Hepatocyte (in vitro differentiated cells): Measurements from ENCODE around the gene PADI2. TPM values are rescaled to one million over a fixed set of nuclear protein-coding genes. Genes with fewer than 3 reads are reported as not detected.

Source experiments
- DNase-seq: peaks from one replicate; pipeline ENCODE4 v3.0.0-alpha.2; 2016; ENCODE audit warnings: low spot score
- H2AFZ ChIP-seq: fragments of 200-600 bp; sonication (generic); 2 replicates; pipeline ENCODE4 v1.6.0; 2016; ENCODE audit warnings: antibody characterized with exemption, mild to moderate bottlenecking
- H3K27ac ChIP-seq: fragments of 200-600 bp; sonication (generic); 2 replicates; pipeline ENCODE4 v1.5.1; 2016; ENCODE audit warnings: mild to moderate bottlenecking
- H3K27me3 ChIP-seq: fragments of 200-600 bp; sonication (generic); 2 replicates; pipeline ENCODE4 v1.6.1; 2016
- H3K36me3 ChIP-seq: fragments of 200-600 bp; sonication (generic); replicated peaks from 2 replicates; pipeline ENCODE4 v1.5.1; 2016; ENCODE audit warnings: low read depth; ENCODE audit not compliant: insufficient read depth
- H3K4me1 ChIP-seq: fragments of 200-600 bp; sonication (generic); 2 replicates; pipeline ENCODE4 v1.5.1; 2016; ENCODE audit warnings: mild to moderate bottlenecking, moderate library complexity; ENCODE audit not compliant: insufficient read depth
- H3K4me2 ChIP-seq: fragments of 200-600 bp; sonication (generic); 2 replicates; pipeline ENCODE4 v1.6.0; 2016
- H3K4me3 ChIP-seq: fragments of 200-600 bp; sonication (generic); 2 replicates; pipeline ENCODE4 v1.5.1; 2016; ENCODE audit warnings: mild to moderate bottlenecking
- H3K79me2 ChIP-seq: fragments of 200-600 bp; sonication (generic); 2 replicates; pipeline ENCODE4 v1.6.0; 2017; ENCODE audit warnings: mild to moderate bottlenecking
- H3K9me2 ChIP-seq: fragments of 200-600 bp; sonication (generic); replicated peaks from 2 replicates; pipeline ENCODE4 v1.6.0; 2017; ENCODE audit warnings: mild to moderate bottlenecking; ENCODE audit not compliant: insufficient read depth
- H3K9me3 ChIP-seq: fragments of 200-600 bp; sonication (generic); 2 replicates; pipeline ENCODE4 v1.5.1; 2016; ENCODE audit warnings: low read depth, mild to moderate bottlenecking
- H4K20me1 ChIP-seq: fragments of 200-600 bp; sonication (generic); 2 replicates; pipeline ENCODE4 v1.6.0; 2016; ENCODE audit warnings: mild to moderate bottlenecking; ENCODE audit not compliant: insufficient read depth, poor library complexity, severe bottlenecking
- EZH2 ChIP-seq: fragments of 200-600 bp; sonication (generic); IDR thresholded peaks from 2 replicates; pipeline ENCODE4 v1.6.1; 2016; ENCODE audit warnings: antibody characterized with exemption, mild to moderate bottlenecking, borderline replicate concordance
- EZH2phosphoT487 ChIP-seq: fragments of 200-600 bp; sonication (generic); IDR thresholded peaks from one replicate; pipeline ENCODE4 v1.6.1; 2018; ENCODE audit warnings: antibody characterized with exemption, mild to moderate bottlenecking, low read depth, moderate library complexity; ENCODE audit not compliant: unreplicated experiment, severe bottlenecking
- WGBS: methylation state at CpG from one replicate; pipeline ENCODE4 v1.1.6; 2016; ENCODE audit warnings: low lambda C conversion rate; ENCODE audit errors: missing lambda C conversion rate; 5-methylcytosine and 5-hydroxymethylcytosine counted together
- polyA plus RNA-seq: library from polyadenylated mRNA; unstranded; fragments of >200 nt; fragmentation: Nextera tagmentation; extraction: Ambion mirVana; gene quantifications from 2 replicates; pipeline ENCODE4 v1.2.1, GENCODE V29; 2016
- total RNA-seq: library from RNA; depleted of rRNA; stranded (reverse); fragments of >200 nt; gene quantifications from 2 replicates; pipeline ENCODE4 v1.2.3, GENCODE V29; 2014
- TF ChIP-seq, protein P1 (sequence below): fragments of 200-600 bp; sonication (generic); IDR thresholded peaks from 2 replicates; pipeline ENCODE4 v1.5.1; 2016; ENCODE audit warnings: antibody characterized with exemption, mild to moderate bottlenecking; ENCODE audit not compliant: poor library complexity

Gene PADI2
- total RNA-seq, result 11.3 and 11.7 TPM in 2 replicates
- polyA plus RNA-seq, result 6.8 and 10.6 TPM in 2 replicates

DNA sequence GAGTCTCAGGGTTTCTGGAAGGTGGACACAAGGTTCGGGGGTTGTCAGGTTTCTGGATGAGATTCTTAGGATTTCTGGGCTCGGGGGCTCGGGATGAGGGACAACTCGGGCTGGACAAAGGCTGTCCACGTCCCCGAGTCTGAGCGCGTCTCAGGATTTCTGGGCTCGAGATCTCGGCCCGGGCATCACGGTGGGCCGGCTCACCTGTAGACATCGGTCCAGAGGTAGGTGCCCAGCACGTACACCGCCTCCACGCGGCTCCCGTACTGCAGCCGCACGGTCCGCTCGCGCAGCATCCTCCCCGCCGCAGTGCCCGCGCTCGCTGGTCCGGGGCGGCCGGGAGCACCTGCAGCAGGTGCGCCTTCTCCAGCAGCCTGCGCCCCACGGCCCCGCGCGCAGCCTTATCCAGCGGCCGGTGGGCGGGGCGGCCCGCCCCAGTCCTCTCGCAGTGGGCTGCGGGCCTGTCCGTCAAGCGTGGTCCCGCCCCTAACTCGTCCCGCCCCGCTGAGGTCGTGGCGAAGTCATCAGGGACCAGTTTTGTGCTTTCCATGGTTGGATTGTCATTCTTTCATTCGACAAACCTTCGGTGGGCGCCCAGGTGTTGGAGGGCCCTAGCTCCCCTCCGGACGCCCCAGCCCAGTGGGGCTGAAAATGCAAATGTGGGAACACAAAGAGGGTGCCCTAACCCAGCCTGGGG, at the start of gene PADI2:
PADI2 (minus strand) TSS at position 376 of the 697 bp plus-strand sequence; CDS start at position 296, 80 bp downstream.
- no peaks in the 10 kb centered on the region for H4K20me1 ChIP-seq
- peak within 1 kb of the TSS; percentile 32 for H2AFZ ChIP-seq
- H3K27ac ChIP-seq, result no peak within 1 kb of the TSS
- H3K79me2 ChIP-seq, result no peaks in the 10 kb centered on the region
- peaks cover 19% of the 10 kb centered on the region for H3K27me3 ChIP-seq
- H3K4me2 ChIP-seq, result peak within 1 kb of the TSS; percentile 93
- 1% methylated on average over 30 of the region's 58 CpGs for WGBS
- no peak for TF ChIP-seq EZH2phosphoT487
- TF ChIP-seq EZH2, result no peak
- TF ChIP-seq, protein P1, sequence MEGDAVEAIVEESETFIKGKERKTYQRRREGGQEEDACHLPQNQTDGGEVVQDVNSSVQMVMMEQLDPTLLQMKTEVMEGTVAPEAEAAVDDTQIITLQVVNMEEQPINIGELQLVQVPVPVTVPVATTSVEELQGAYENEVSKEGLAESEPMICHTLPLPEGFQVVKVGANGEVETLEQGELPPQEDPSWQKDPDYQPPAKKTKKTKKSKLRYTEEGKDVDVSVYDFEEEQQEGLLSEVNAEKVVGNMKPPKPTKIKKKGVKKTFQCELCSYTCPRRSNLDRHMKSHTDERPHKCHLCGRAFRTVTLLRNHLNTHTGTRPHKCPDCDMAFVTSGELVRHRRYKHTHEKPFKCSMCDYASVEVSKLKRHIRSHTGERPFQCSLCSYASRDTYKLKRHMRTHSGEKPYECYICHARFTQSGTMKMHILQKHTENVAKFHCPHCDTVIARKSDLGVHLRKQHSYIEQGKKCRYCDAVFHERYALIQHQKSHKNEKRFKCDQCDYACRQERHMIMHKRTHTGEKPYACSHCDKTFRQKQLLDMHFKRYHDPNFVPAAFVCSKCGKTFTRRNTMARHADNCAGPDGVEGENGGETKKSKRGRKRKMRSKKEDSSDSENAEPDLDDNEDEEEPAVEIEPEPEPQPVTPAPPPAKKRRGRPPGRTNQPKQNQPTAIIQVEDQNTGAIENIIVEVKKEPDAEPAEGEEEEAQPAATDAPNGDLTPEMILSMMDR, result no peak
- peaks cover 16% of the 10 kb centered on the region for H3K4me1 ChIP-seq
- peak; percentile 91 for DNase-seq
- no peak within 1 kb of the TSS for H3K4me3 ChIP-seq
- no peaks in the 10 kb centered on the region for H3K36me3 ChIP-seq
- H3K9me2 ChIP-seq, result no peaks in the 10 kb centered on the region
- H3K9me3 ChIP-seq, result no peaks in the 10 kb centered on the region

DNA sequence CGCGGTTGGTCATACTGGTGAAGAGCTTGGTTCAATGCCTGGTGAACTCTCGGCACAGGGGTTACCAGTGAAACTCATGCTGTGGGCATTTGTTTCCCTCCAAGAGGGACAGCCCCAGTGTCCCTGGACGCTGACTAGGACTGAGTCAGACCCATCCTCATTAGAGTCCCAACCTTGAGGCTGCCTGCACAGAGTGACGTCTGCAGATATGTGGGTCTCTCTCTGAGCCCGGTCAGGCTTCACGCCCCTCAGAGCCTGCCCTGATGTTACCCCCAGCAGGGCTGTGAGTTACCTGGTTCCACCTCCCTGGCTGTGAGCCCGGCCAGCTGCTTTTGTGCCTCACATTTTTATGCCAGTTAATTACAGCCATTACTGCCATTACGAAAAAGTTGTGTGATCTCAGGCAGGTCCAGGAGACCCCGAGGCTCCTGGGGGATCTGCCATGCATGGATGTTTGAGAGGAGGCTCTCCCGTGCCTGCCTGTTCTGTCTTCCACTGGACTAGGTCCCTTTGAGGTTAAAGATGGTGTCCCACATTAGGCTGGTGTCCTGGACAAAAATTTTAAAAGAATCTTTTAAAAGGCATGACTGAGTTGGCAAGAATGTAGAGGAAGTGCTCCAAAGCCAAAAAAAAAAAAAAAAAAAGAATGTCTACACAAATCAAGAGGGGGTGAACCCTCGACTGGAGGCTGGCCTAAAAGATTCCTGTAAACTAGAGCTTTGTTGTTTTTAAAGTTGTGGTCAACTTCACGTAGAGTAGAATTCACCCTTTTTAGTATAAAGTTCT, 49.0 kb upstream of the PADI2 start:
- no peak overlapping the region for H2AFZ ChIP-seq
- H3K9me2 ChIP-seq, result no peaks in the 10 kb centered on the region
- no peak overlapping the region for H3K4me3 ChIP-seq
- H3K79me2 ChIP-seq, result no peaks in the 10 kb centered on the region
- no peaks in the 10 kb centered on the region for H3K9me3 ChIP-seq
- H3K27me3 ChIP-seq, result no peaks in the 10 kb centered on the region
- WGBS, result 70% methylated on average over 13 of the region's 13 CpGs
- no peaks in the 10 kb centered on the region for H3K4me1 ChIP-seq
- TF ChIP-seq EZH2phosphoT487, result no peak
- TF ChIP-seq EZH2, result no peak
- TF ChIP-seq, protein P1, result no peak
- no peaks in the 10 kb centered on the region for H3K36me3 ChIP-seq
- no peak overlapping the region for H3K4me2 ChIP-seq
- DNase-seq, result no peak
- H3K27ac ChIP-seq, result no peak overlapping the region
- H4K20me1 ChIP-seq, result no peaks in the 10 kb centered on the region

DNA sequence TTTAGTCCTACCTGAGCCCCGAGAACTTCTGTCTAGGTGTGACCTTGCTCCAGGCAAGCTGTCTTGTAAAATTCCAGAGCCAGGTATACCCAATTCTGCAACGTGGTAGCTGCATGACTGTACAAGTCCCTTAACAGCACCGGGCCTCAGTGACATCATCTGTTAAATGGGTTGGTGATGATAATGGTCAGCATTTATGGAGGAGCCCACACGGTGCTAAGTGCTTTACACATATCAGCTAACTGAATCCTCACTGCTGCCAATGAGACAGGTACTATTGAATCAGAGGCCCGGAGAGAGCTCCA, 48.5 kb upstream of the PADI2 start:
- TF ChIP-seq EZH2phosphoT487 (no peak), EZH2 (no peak)
- TF ChIP-seq, protein P1, result no peak
- H3K4me1 ChIP-seq, result no peaks in the 10 kb centered on the region
- no peak overlapping the region for H3K4me3 ChIP-seq
- no peak for DNase-seq
- no peak overlapping the region for H3K4me2 ChIP-seq
- H3K27ac ChIP-seq, result no peak overlapping the region
- H3K36me3 ChIP-seq, result no peaks in the 10 kb centered on the region
- no peaks in the 10 kb centered on the region for H3K9me2 ChIP-seq
- H3K79me2 ChIP-seq, result no peaks in the 10 kb centered on the region
- no peaks in the 10 kb centered on the region for H3K9me3 ChIP-seq
- no peak overlapping the region for H2AFZ ChIP-seq
- WGBS, result 81% methylated on average over 5 of the region's 5 CpGs
- H3K27me3 ChIP-seq, result no peaks in the 10 kb centered on the region
- no peaks in the 10 kb centered on the region for H4K20me1 ChIP-seq
